GM12878 (cell line): ENCODE results near the gene ADAM20. TPM values are rescaled to one million over a fixed set of nuclear protein-coding genes. Genes with fewer than 3 reads are reported as not detected.

Source experiments
- CEBPB ChIP-seq, 2 experiments: fragments of 150-350 bp in 1 of 2; IDR thresholded peaks; 2 replicates each; pipeline ENCODE4 v1.6.1; 2012 to 2014; ENCODE audit warnings: low read depth in 2 of 2, low read length in 2 of 2, borderline replicate concordance in 1 of 2, inconsistent platforms in 1 of 2
- GABPA ChIP-seq: IDR thresholded peaks from 2 replicates; pipeline ENCODE4 v1.6.1; 2014; ENCODE audit warnings: antibody characterized with exemption, low read depth, mild to moderate bottlenecking, inconsistent platforms
- KAT2A ChIP-seq: conservative IDR thresholded peaks from 2 replicates; pipeline ENCODE4 v1.6.1; 2011; ENCODE audit warnings: low read depth, low read length; ENCODE audit not compliant: control insufficient read depth
- MTA3 ChIP-seq: IDR thresholded peaks from 2 replicates; pipeline ENCODE4 v1.6.1; 2012; ENCODE audit warnings: low read length, inconsistent platforms, borderline replicate concordance
- MYC ChIP-seq: IDR thresholded peaks from 2 replicates; pipeline ENCODE4 v1.6.1; 2011; ENCODE audit warnings: mild to moderate bottlenecking, low read length, moderate library complexity, inconsistent platforms; ENCODE audit not compliant: insufficient read depth, insufficient replicate concordance, insufficient read length, severe bottlenecking
- NFYA ChIP-seq: IDR thresholded peaks from 2 replicates; pipeline ENCODE4 v1.6.1; 2011; ENCODE audit warnings: low read depth, mild to moderate bottlenecking, low read length, improper control_type of control experiment, borderline replicate concordance
- NR2C1 ChIP-seq: fragments of 450-650 bp; IDR thresholded peaks from 2 replicates; pipeline ENCODE4 v1.6.1; 2017; ENCODE audit warnings: antibody characterized with exemption, mild to moderate bottlenecking, moderate library complexity
- POLR2AphosphoS2 ChIP-seq: IDR thresholded peaks from 2 replicates; pipeline ENCODE4 v1.6.1; 2011; ENCODE audit warnings: low read depth, mild to moderate bottlenecking, low read length, improper control_type of control experiment, moderate library complexity
- RB1 ChIP-seq: fragments of 450-650 bp; formaldehyde crosslinking; IDR thresholded peaks from 2 replicates; pipeline ENCODE4 v1.6.1; 2017; ENCODE audit warnings: mild to moderate bottlenecking, borderline replicate concordance
- TCF3 ChIP-seq: IDR thresholded peaks from 2 replicates; pipeline ENCODE4 v1.6.1; 2012; ENCODE audit warnings: low read depth, mild to moderate bottlenecking, low read length, borderline replicate concordance; ENCODE audit not compliant: insufficient read depth
- YBX1 ChIP-seq: fragments of 450-650 bp; IDR thresholded peaks from 2 replicates; pipeline ENCODE4 v1.6.1; 2016; ENCODE audit warnings: antibody characterized with exemption
- ZNF207 ChIP-seq: fragments of 450-650 bp; IDR thresholded peaks from 2 replicates; pipeline ENCODE4 v1.6.1; 2014; ENCODE audit warnings: antibody characterized with exemption, mild to moderate bottlenecking, borderline replicate concordance
- polyA plus RNA-seq, 11 experiments: library from polyadenylated mRNA; depleted of rRNA in 4 of 11; unstranded in 6 of 11; stranded (reverse) in 5 of 11; fragments of >200 nt; fragmentation: Nextera tagmentation in 4 of 11; fragmentation: Illumina TruSeq in 1 of 11; extraction: Ambion mirVana in 4 of 11; extraction: Trizol in 1 of 11; gene quantifications; 1 replicate in 1 of 11; 2 replicates in 10 of 11; pipeline versions ENCODE4 v1.2.1 to v1.2.3, GENCODE V29; 2011 to 2016; ENCODE audit warnings: inconsistent platforms in 2 of 11, missing spikeins in 2 of 11, low read depth in 1 of 11
- total RNA-seq, 4 experiments: library from RNA; depleted of rRNA in 3 of 4; stranded (reverse); fragments of >200 nt in 3 of 4; fragmentation: Illumina TruSeq in 1 of 4; extraction: Trizol in 1 of 4; gene quantifications; 2 replicates each; pipeline versions ENCODE4 v1.2.1 to v1.2.3, GENCODE V29; 2013 to 2021
- TF ChIP-seq, protein P1 (sequence below): fragments of 150-350 bp; IDR thresholded peaks from 2 replicates; pipeline ENCODE4 v1.6.1; 2014; ENCODE audit warnings: mild to moderate bottlenecking, low read depth, low read length
- TF ChIP-seq, protein P2 (sequence below): IDR thresholded peaks from 2 replicates; pipeline ENCODE4 v1.6.1; 2012; ENCODE audit warnings: improper control_type of control experiment, low read depth, low read length; ENCODE audit not compliant: insufficient replicate concordance
- TF ChIP-seq, protein P3 (sequence below): IDR thresholded peaks from 2 replicates; pipeline ENCODE4 v1.6.1; 2012; ENCODE audit warnings: low read depth, low read length, improper control_type of control experiment
- TF ChIP-seq, protein P4 (sequence below): fragments of 450-650 bp; IDR thresholded peaks from 2 replicates; pipeline ENCODE4 v1.6.1; 2017; ENCODE audit warnings: antibody characterized with exemption, mild to moderate bottlenecking, moderate library complexity
- TF ChIP-seq, protein P5 (sequence below): fragments of 450-650 bp; IDR thresholded peaks from 2 replicates; pipeline ENCODE4 v1.6.1; 2017; ENCODE audit warnings: mild to moderate bottlenecking, low read depth, inconsistent platforms; ENCODE audit not compliant: poor library complexity, severe bottlenecking

The ADAM20 gene
- total and polyA plus RNA-seq, 10 of the 15 experiments (the other 5 are each of a cell fraction or from before 2014, with no cell fraction given): 0.04 to 0.34 (median 0.10) TPM; not detected in 3

DNA sequence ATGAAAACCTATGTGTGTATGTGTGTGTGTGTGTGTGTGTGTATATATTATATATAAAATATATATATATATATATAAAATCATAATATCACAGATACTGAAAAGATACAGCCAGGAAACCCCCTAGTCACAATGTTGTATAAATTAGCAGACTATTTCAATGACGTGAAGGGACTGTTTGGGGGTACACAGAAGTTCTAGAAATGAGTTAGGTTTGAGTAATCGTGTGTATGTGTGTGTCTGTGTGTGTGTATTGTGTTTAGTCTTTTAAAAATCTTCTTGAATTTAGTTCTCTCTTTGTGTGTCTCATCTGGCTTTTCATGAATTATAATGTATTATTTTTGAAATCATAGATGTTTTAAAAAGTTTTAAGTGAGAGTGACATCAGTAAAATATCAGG is 61.0 kb downstream of the ADAM20 start (continued):
- TF ChIP-seq, protein P1, sequence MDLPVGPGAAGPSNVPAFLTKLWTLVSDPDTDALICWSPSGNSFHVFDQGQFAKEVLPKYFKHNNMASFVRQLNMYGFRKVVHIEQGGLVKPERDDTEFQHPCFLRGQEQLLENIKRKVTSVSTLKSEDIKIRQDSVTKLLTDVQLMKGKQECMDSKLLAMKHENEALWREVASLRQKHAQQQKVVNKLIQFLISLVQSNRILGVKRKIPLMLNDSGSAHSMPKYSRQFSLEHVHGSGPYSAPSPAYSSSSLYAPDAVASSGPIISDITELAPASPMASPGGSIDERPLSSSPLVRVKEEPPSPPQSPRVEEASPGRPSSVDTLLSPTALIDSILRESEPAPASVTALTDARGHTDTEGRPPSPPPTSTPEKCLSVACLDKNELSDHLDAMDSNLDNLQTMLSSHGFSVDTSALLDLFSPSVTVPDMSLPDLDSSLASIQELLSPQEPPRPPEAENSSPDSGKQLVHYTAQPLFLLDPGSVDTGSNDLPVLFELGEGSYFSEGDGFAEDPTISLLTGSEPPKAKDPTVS: no peak
- TF ChIP-seq MTA3: no peak
- TF ChIP-seq YBX1: no peak
- TF ChIP-seq, protein P2, sequence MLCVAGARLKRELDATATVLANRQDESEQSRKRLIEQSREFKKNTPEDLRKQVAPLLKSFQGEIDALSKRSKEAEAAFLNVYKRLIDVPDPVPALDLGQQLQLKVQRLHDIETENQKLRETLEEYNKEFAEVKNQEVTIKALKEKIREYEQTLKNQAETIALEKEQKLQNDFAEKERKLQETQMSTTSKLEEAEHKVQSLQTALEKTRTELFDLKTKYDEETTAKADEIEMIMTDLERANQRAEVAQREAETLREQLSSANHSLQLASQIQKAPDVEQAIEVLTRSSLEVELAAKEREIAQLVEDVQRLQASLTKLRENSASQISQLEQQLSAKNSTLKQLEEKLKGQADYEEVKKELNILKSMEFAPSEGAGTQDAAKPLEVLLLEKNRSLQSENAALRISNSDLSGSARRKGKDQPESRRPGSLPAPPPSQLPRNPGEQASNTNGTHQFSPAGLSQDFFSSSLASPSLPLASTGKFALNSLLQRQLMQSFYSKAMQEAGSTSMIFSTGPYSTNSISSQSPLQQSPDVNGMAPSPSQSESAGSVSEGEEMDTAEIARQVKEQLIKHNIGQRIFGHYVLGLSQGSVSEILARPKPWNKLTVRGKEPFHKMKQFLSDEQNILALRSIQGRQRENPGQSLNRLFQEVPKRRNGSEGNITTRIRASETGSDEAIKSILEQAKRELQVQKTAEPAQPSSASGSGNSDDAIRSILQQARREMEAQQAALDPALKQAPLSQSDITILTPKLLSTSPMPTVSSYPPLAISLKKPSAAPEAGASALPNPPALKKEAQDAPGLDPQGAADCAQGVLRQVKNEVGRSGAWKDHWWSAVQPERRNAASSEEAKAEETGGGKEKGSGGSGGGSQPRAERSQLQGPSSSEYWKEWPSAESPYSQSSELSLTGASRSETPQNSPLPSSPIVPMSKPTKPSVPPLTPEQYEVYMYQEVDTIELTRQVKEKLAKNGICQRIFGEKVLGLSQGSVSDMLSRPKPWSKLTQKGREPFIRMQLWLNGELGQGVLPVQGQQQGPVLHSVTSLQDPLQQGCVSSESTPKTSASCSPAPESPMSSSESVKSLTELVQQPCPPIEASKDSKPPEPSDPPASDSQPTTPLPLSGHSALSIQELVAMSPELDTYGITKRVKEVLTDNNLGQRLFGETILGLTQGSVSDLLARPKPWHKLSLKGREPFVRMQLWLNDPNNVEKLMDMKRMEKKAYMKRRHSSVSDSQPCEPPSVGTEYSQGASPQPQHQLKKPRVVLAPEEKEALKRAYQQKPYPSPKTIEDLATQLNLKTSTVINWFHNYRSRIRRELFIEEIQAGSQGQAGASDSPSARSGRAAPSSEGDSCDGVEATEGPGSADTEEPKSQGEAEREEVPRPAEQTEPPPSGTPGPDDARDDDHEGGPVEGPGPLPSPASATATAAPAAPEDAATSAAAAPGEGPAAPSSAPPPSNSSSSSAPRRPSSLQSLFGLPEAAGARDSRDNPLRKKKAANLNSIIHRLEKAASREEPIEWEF: no peak
- TF ChIP-seq, protein P3, sequence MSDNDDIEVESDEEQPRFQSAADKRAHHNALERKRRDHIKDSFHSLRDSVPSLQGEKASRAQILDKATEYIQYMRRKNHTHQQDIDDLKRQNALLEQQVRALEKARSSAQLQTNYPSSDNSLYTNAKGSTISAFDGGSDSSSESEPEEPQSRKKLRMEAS: no peak
- TF ChIP-seq, protein P4, sequence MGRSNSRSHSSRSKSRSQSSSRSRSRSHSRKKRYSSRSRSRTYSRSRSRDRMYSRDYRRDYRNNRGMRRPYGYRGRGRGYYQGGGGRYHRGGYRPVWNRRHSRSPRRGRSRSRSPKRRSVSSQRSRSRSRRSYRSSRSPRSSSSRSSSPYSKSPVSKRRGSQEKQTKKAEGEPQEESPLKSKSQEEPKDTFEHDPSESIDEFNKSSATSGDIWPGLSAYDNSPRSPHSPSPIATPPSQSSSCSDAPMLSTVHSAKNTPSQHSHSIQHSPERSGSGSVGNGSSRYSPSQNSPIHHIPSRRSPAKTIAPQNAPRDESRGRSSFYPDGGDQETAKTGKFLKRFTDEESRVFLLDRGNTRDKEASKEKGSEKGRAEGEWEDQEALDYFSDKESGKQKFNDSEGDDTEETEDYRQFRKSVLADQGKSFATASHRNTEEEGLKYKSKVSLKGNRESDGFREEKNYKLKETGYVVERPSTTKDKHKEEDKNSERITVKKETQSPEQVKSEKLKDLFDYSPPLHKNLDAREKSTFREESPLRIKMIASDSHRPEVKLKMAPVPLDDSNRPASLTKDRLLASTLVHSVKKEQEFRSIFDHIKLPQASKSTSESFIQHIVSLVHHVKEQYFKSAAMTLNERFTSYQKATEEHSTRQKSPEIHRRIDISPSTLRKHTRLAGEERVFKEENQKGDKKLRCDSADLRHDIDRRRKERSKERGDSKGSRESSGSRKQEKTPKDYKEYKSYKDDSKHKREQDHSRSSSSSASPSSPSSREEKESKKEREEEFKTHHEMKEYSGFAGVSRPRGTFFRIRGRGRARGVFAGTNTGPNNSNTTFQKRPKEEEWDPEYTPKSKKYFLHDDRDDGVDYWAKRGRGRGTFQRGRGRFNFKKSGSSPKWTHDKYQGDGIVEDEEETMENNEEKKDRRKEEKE: no peak
- TF ChIP-seq NFYA: no peak
- no peak for TF ChIP-seq TCF3
- no peak for TF ChIP-seq ZNF207
- TF ChIP-seq, protein P5, sequence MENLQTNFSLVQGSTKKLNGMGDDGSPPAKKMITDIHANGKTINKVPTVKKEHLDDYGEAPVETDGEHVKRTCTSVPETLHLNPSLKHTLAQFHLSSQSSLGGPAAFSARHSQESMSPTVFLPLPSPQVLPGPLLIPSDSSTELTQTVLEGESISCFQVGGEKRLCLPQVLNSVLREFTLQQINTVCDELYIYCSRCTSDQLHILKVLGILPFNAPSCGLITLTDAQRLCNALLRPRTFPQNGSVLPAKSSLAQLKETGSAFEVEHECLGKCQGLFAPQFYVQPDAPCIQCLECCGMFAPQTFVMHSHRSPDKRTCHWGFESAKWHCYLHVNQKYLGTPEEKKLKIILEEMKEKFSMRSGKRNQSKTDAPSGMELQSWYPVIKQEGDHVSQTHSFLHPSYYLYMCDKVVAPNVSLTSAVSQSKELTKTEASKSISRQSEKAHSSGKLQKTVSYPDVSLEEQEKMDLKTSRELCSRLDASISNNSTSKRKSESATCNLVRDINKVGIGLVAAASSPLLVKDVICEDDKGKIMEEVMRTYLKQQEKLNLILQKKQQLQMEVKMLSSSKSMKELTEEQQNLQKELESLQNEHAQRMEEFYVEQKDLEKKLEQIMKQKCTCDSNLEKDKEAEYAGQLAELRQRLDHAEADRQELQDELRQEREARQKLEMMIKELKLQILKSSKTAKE: no peak
- TF ChIP-seq KAT2A: no peak
- TF ChIP-seq NR2C1: no peak
- no peak for TF ChIP-seq POLR2AphosphoS2
- no peak for TF ChIP-seq CEBPB (IDR thresholded peaks at IDR 0.05; ENCODE audit: borderline replicate concordance in 1 of 2, low read depth in 2 of 2, low read length in 2 of 2)
- no peak for TF ChIP-seq MYC
- TF ChIP-seq RB1: no peak
- no peak for TF ChIP-seq GABPA
